OCI-LY7 (cell line): ENCODE results near the gene NUDT16. TPM values are rescaled to one million over a fixed set of nuclear protein-coding genes. Genes with fewer than 3 reads are reported as not detected.

ENCODE experiments used
- Bru-seq: library from RNA; stranded (reverse); fragments of 400-500 nt; gene quantifications from one replicate; lab custom pipeline; 2021; lab: Mats Ljungman, UMichigan
- BruChase-seq, 2 experiments: library from RNA; stranded (reverse); fragments of 400-500 nt; gene quantifications; one replicate each; lab custom pipeline; 2021; lab: Mats Ljungman, UMichigan
- BruUV-seq: library from RNA; stranded (reverse); fragments of 400-500 nt; replicated peaks from 2 replicates; lab custom pipeline; 2021; lab: Mats Ljungman, UMichigan
- CTCF ChIA-PET: fragments of 300-600 bp; sonication (Branson Sonifier 250); formaldehyde crosslinking; loops from one replicate; lab custom pipeline; 2022; ENCODE audit warnings: antibody characterized with exemption; ENCODE audit not compliant: unreplicated experiment; lab: Charles Lee
- POLR2A ChIA-PET: fragments of 300-600 bp; sonication (Branson Sonifier 250); formaldehyde crosslinking; loops from one replicate; lab custom pipeline; 2022; ENCODE audit warnings: antibody characterized with exemption; lab: Charles Lee
- DNase-seq: peaks from one replicate; pipeline ENCODE4 v3.0.0-alpha.2; 2015; ENCODE audit warnings: low spot score
- H2AFZ ChIP-seq: fragments of 200-600 bp; sonication (generic), shearing (Covaris generic); 2 replicates; pipeline ENCODE4 v1.6.1; 2014; ENCODE audit warnings: mild to moderate bottlenecking, antibody characterized with exemption, low read length, moderate library complexity
- H3K27ac ChIP-seq: fragments of 200-600 bp; sonication (generic); 2 replicates; pipeline ENCODE4 v1.5.1; 2014; ENCODE audit warnings: mixed run types, low read depth, mild to moderate bottlenecking, moderate library complexity, low read length, inconsistent platforms; ENCODE audit not compliant: poor library complexity, severe bottlenecking
- H3K36me3 ChIP-seq: fragments of 200-600 bp; sonication (generic); 2 replicates; pipeline ENCODE4 v1.6.1; 2014; ENCODE audit warnings: mild to moderate bottlenecking, antibody characterized with exemption, low read length, moderate library complexity, mixed read lengths; ENCODE audit not compliant: insufficient read depth
- H3K4me1 ChIP-seq: fragments of 200-600 bp; sonication (generic); 2 replicates; pipeline ENCODE4 v1.5.1; 2014; ENCODE audit warnings: mild to moderate bottlenecking, low read length; ENCODE audit not compliant: insufficient read depth, poor library complexity, severe bottlenecking
- H3K4me2 ChIP-seq: fragments of 200-600 bp; sonication (generic); 2 replicates; pipeline ENCODE4 v1.6.1; 2014; ENCODE audit warnings: mild to moderate bottlenecking, low read length
- H3K4me3 ChIP-seq: fragments of 200-600 bp; sonication (generic); 2 replicates; pipeline ENCODE4 v1.5.1; 2014; ENCODE audit warnings: mild to moderate bottlenecking, low read depth, low read length; ENCODE audit not compliant: poor library complexity, severe bottlenecking
- H3K79me2 ChIP-seq: fragments of 200-600 bp; sonication (generic); 2 replicates; pipeline ENCODE4 v1.6.1; 2016; ENCODE audit warnings: low read depth, mild to moderate bottlenecking, low read length, moderate library complexity, mixed read lengths; ENCODE audit not compliant: insufficient read depth
- H3K9me2 ChIP-seq: fragments of 200-600 bp; sonication (generic); 2 replicates; pipeline ENCODE4 v1.6.1; 2016; ENCODE audit warnings: mild to moderate bottlenecking, low read length, mixed read lengths; ENCODE audit not compliant: insufficient read depth
- H3K9me3 ChIP-seq: fragments of 200-600 bp; sonication (generic); 2 replicates; pipeline ENCODE4 v1.6.1; 2014; ENCODE audit warnings: mild to moderate bottlenecking, mixed run types, low read length, mixed read lengths
- H4K20me1 ChIP-seq: fragments of 200-600 bp; sonication (generic); 2 replicates; pipeline ENCODE4 v1.6.1; 2014; ENCODE audit warnings: mild to moderate bottlenecking, antibody characterized with exemption, low read length, moderate library complexity, mixed read lengths; ENCODE audit not compliant: insufficient read depth
- CTCF ChIP-seq: fragments of 200-600 bp; sonication (generic); conservative IDR thresholded peaks from 2 replicates; pipeline ENCODE4 v1.5.1; 2014; ENCODE audit warnings: mild to moderate bottlenecking, antibody characterized with exemption, low read length, moderate library complexity, mixed read lengths
- EZH2phosphoT487 ChIP-seq: fragments of 200-600 bp; sonication (generic); IDR thresholded peaks from 2 replicates; pipeline ENCODE4 v1.6.1; 2018; ENCODE audit warnings: low read depth, borderline replicate concordance, mild to moderate bottlenecking, mixed run types, antibody characterized with exemption, low read length, moderate library complexity, mixed read lengths
- intact Hi-C: fragments of 100-400 bp; cut with micrococcal nuclease; formaldehyde crosslinking; loops from one replicate; pipeline ENCODE4 v1.10.0; 2022; ENCODE audit not compliant: unreplicated experiment
- long read RNA-seq: library from polyadenylated mRNA; stranded (forward); transcript quantifications from one replicate; pipeline ENCODE4 v2.0.0, GENCODE V29; 2022
- total RNA-seq, 2 experiments: library from RNA; depleted of rRNA in 1 of 2; stranded (reverse); fragments of >200 nt in 1 of 2; shearing (Covaris generic) in 1 of 2; gene quantifications; 2 replicates each; pipeline ENCODE4 v1.2.3, GENCODE V29; 2014 to 2022

The NUDT16 gene
- total RNA-seq (2014; rRNA removed; shearing (Covaris generic)) (8.7 and 9.0 TPM in 2 replicates), total RNA-seq (2022) (12.5 and 14.0 TPM in 2 replicates), Bru-seq, nascent RNA (percentile 67 among the genes with signal in this experiment), BruChase-seq, experiment 1, labeled RNA remaining after a 6-hour chase (percentile 82 among the genes with signal in this experiment), BruChase-seq, experiment 2, labeled RNA remaining after a 2-hour chase (percentile 77 among the genes with signal in this experiment)
- long read RNA-seq, full-length matches to known transcripts = 3 of 11 reads
- long read RNA-seq, partial matches to known transcripts = 0 of 11 reads
- long read RNA-seq, other reads (novel, unspliced or antisense) = 8 of 11 reads

- Histone ChIP-seq H3K4me3 (peak within 1 kb of the TSS; percentile 88), H3K9me3 (no peaks in the 10 kb centered on the region), H3K36me3 (no peaks in the 10 kb centered on the region), H2AFZ (peak within 1 kb of the TSS; percentile 82), H3K9me2 (no peaks in the 10 kb centered on the region), H3K4me2 (peak within 1 kb of the TSS; percentile 73), H3K27ac (no peak within 1 kb of the TSS), H3K79me2 (no peaks in the 10 kb centered on the region), H3K4me1 (no peaks in the 10 kb centered on the region), H4K20me1 (no peaks in the 10 kb centered on the region)
- peak; percentile 97 for DNase-seq
- no peak for TF ChIP-seq EZH2phosphoT487
- 0 out of 2 replicates have a peak, but pooled peaks have one; percentile 14 for TF ChIP-seq CTCF
- CTCF ChIA-PET = no interaction called here
- BruUV-seq = no TSS peak
- intact Hi-C loops = loop anchor here (2.0 kb wide), 1 partner anchor 121 kb away; the partner anchor contains the start of gene MRPL3
- POLR2A ChIA-PET = interaction anchor here (0.6 to 1.3 kb wide), 6 partner anchors 9 to 1270 kb away, joined by 3 to 4 read pairs (median 3); no protein-coding TSS in a partner anchor
These were observed at the start of gene NUDT16 for GRCh38 chr3:131381445-131382291. Gene NUDT16 (plus strand): TSS chr3:131381774. CDS start chr3:131381805, 31 bp downstream.

DNA sequence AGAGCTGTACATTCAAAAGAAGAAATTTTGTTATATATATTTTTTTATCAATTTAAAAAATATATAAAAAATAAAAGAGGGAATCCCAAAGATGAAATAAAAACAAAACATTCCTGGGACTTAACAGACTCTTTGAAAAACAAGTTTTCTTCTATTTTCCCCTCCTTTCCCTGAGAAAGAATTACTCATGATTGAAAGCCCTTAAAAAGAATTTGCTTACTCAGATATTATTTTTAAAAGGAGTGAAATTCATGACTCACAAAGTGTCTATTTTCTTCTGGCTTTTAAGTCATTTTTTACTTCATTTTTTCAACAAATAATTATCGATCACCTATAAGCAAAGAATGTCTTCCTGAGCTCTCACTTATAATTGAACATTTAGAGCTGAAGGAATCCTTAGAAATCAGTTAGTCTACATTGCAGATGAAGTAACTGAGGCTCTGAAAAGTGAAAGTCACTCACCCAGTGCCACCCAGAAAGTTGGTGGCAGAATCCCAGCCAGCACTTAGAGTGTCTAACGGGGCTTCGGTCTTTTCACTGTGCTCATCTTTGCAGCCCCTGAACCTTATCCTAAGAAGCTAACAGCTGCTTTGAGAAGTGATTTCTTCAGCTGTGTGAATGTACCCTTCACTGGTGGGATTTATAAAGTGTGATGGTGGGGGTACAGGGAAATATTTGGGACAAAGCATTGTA, 42.5 kb upstream of the NUDT16 start:
- 0 out of 2 replicates have a peak, but pooled peaks cover 5% of the 10 kb centered on the region for H3K9me3 ChIP-seq
- H3K79me2 ChIP-seq = no peaks in the 10 kb centered on the region
- no peaks in the 10 kb centered on the region for H4K20me1 ChIP-seq
- BruUV-seq = no TSS peak
- H3K4me1 ChIP-seq = no peaks in the 10 kb centered on the region
- H3K4me3 ChIP-seq = no peak overlapping the region
- H3K9me2 ChIP-seq = no peaks in the 10 kb centered on the region
- POLR2A ChIA-PET = interaction anchor here (0.8 kb wide), 1 partner anchor 156 kb away, joined by 4 read pairs; no protein-coding TSS in a partner anchor
- DNase-seq = no peak
- H3K27ac ChIP-seq = no peak overlapping the region
- intact Hi-C loops = no loop called here
- CTCF ChIA-PET = no interaction called here
- no peak overlapping the region for H3K4me2 ChIP-seq
- no peak overlapping the region for H2AFZ ChIP-seq
- no peaks in the 10 kb centered on the region for H3K36me3 ChIP-seq
- TF ChIP-seq EZH2phosphoT487 = no peak
- no peak for TF ChIP-seq CTCF
